GM21515 (cell line): ENCODE measurements around the gene SP110.

Experiments used
- ATAC-seq: cut with Tn5 transposase; IDR thresholded peaks from one replicate; pipeline ENCODE4 v1.9.1; 2021; ENCODE audit not compliant: unreplicated experiment

Gene SP110

DNA sequence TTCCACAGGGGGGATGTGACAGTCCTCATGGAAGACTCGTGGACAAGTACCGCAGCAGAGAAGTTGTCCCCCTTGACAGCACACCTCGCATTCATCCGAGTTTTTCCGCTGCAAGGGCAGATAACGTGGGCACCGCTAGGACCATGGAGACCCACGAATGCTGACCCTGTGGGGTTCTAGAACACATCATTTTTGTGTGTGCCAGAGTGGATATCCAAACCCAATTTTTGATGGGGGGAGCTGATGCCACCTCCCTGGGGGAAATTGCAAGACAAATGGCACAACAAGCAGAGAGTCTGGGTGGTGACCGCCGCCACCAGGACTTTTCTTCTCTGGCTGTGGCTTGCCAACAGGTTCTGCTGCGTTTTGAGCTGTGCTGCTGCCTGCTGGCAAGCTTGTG lies 46.9 kb downstream of the SP110 start:
- no peak for ATAC-seq

DNA sequence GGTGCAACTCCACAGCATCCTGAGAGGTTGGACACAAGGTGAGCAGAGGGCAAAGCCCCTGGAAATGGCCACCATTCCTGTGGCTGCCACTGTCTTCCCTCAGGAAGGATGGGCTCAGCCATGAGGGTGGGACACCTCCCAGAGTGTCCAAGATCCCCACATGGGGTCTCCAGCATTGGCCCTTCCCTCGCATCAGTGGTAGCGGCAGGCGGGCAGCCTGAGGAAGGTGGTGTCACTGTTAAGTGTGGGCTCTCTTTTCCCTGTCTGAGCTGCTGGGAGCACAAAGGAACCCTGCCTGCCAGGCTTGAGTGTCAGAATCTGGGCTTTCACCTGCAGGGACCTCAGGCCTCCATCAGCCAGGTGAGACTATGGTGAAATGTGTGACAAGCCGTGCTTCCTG lies 47.6 kb downstream of the SP110 start:
- ATAC-seq: no peak

DNA sequence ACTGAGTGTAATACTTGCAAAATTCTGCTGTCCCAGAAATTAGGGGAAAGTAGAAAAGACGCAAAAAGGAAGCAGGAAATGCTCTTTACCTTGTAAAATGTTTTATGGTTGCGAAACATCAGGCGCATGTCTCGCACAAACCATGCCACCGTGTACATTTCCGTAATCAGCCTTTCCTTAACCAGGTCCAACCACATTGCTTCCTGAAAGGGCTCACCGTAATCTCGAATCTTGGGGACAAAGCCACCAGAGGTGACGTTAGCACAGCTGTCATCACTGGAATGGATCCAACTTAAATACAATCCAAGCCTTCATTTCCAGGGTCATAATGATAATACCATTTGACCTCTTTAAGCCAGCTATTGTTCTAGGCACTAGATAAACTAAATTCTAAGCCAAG lies 49.3 kb downstream of the SP110 start:
- no peak for ATAC-seq

DNA sequence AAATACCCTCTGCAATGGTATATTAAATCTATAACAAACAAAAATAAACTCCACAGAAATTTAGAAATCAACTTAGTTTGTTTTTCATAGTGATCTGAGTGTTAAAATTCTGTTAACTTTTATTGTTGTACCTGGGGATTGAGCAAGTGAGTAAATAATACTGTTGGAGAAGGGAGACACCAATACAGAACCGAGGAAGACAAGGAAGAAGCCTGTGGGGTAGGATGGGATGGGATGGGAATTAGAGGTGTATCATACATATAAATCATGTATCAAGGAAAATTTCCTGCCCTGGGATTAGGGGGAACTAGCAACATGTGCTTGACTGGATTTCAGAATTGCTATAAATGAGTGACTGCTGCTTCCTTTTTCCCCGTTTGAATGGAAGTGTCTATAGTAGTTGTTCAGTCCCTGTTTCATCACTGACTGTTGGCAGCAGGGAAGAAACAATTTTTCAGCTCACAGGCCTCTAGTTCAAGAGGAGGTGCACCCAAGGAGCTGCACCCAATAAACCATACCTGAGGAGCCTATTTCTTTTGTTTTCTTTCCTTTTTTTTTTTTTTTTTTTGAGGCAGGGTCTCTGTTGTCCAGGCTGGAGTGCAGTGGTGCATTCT lies 53.1 kb downstream of the SP110 start:
- ATAC-seq: no peak

DNA sequence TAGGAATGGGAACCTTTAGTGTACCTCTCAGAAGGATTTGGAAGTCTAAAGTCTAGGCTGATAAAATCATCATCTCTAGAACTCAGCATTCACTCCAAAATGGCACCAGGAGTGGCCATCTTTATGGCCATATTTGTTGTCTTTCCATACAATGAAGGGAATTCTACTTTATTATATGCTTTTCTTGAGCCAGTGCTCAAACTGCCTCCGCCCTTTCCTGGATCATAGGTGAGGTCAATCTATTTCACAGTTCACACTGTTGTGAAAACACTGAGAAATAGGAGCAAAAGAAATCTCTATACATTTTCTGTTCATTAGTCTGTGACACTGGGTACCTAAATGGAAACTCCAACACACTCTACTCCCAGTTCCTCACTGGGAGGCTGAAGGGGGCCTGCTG lies 55.6 kb downstream of the SP110 start:
- ATAC-seq: no peak

DNA sequence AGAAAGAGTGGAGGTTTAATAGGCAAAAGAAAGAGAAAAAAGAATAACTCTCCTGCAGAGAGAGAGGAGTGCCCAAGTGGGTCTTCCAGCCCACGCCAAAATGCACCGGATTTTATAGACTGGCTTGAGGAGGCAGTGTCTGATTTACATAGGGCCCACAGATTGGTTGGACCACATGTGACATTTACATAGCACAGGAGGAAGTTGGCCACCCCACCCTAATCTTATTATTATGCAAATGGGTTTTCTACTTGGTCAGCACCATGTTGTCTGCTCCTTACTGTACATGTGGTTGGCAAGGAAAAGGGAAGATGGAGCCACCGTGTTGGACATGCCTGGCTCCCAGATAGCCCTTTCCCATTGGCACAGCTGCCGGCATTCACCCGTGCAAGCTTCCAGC lies 56.8 kb downstream of the SP110 start:
- no peak for ATAC-seq

DNA sequence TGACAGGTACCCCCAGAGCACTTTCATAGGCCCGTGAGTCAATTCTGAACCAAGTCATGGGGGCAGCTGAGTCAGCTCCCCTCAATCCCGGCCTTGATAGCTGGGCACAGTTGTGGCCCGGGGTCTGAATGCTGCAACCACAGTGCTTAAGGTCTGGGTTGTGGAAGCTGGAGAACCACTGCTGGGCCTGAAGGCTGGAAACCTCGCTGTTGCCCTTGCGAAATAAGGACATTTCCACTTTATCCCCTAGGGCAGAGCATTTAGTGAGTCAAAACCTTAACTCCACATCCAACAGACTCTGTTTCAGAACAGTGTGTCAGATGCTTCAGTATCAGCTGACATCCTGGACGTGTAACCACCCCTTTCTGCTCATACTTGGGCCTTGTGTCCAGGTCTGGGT lies 58.6 kb downstream of the SP110 start:
- no peak for ATAC-seq

DNA sequence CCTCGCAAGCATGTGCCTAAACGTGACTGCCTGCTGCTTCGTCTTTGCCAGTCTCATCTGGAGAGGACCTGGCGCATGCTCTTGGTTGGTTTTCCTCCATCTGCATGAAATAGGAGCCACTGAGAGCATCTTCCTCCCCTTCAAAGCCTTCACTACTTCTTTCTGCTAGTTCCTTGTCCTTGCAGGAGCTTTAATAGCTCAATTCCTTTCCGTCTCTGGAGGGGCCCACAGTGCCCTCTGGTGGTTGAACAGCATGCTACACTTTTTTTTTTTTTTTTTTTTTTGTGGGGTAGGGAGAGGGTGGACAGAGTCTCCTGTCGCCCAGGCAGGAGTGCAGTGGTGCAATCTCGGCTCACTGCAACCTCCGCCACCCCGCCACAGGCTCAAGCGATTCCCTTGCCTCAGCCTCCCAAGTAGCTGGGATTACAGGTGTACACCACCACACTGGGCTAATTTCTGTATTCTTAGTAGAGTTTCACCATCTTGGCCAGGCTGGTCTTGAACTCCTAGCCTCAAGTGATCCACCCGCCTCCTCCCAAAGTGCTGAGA lies 59.6 kb downstream of the SP110 start:
- no peak for ATAC-seq

DNA sequence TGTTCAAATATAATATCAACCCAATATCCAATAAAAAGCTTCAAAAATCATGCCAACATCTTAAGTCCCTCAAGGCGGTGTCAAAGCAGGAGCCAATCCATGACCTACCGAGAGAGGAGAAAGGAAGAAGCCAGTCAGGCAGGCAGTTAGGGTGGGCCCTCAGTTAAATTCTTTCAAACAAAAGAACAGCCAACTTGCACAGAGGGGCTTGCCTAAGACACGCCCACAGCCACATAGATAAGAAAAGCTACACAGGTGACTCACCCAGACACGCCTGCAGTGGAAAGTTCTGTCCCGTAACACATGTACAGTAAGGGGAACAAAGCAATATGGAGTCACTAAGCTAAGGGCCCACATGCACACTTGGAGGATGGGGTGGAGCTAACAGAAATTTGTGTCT lies 61.3 kb downstream of the SP110 start:
- no peak for ATAC-seq

DNA sequence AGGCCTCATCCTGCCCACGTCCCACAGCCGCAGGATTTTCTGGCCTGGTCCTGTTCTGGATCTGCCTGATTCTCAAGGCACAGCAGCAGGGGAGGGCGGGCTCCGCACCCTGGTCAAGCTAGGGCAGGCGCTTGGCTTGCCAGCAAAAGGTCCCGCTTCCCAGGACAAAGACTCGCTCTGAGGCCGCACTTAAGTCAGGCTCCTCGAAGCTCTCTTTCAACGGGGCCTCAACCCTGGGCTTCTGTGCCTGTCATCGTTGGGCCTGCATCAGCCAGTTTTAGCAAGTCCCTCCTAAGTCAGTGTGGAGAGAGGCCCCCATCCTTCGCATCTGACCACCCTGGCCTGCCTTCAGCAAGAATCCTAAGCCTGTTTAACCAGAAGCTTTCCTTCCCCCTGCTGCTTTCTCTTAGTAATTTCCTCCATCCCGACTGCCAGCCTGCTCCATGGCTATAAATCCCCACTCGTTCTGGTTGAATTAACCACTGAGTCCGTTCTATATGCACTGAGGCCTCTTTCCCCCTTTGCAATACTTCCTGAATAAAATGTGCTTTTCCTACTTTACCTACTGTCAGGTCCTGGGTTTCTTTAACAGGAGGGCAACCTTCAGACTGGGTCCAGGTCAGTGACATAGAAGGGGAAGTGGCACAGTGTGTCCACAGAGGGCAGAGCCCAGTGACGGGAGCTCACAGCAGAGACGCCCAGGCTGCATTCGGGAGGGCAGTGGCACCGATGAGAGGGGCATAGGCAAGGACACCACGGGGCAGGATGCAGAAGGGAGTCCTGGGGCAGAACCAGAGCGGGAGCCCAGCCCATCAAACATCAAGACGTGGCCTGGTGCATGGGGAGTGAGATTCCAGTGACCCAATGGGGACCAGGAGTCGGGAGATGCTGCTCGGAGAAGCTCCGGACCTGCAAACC lies 62.7 kb downstream of the SP110 start:
- ATAC-seq: no peak

DNA sequence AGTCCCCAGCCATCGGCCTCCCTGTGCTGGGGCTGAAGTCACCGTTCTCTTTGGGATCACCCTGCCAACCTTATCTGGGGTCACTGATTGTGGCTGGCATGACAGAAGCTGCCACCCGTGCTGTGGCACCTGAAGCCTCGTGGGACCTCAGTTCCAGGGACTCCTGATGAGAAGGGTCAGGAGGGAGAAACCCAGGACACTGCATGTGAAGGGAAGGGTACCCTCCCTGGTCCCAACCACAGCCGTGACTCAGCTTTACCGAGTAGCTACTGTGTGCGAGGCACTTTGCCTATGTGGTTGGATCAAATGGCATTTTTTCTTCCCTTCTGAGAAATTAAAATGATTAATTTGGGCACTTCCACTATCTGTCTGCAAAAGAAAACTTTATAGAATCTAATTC lies 64.4 kb downstream of the SP110 start:
- ATAC-seq: no peak

DNA sequence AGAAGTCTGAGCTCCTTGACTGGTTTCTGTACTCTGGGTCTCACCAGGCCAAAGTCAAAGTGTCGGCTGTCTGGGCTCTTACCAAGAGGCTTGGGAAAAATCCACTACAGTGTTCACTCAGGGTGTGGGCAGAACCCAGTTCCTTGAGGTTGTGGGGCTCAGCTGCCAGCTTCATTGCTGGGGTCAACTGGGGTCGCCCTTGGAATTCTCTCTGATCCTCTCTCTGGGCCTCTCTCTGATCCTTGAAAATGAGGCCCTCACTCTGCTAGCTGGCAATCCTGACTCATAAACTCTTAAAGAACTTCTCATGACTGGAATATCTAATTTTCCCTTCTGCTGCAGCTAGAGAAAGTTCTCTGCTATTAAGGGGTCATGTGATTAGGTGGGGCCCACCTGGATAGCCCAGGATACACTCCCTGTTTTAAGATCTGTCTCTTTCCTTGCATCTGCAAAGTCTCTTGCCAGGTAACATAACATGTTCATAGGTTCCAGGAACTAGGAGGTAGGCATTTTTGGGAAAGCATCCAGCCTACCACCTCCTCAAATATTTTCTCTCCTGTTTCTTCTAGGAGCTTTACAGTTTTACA lies 66.3 kb downstream of the SP110 start:
- no peak for ATAC-seq

DNA sequence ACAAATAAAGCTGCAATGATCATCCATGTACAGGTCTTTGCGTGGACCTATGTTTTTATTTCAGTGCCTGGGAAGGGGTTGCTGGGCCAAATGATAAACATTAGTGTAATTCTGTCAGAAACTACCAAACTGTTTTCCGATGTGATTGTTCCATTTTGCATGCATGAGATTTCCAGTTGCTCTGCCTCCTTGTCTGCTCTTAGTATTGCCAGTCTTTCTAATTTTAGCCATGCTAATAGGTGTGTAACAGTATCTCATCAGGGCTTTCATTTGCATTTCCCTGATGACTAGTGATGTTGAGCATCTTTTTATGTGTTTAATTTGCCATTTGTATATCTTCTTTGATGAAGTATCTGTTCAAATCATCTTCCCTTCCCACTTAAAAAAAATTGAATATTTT lies 67.5 kb downstream of the SP110 start:
- ATAC-seq: no peak

DNA sequence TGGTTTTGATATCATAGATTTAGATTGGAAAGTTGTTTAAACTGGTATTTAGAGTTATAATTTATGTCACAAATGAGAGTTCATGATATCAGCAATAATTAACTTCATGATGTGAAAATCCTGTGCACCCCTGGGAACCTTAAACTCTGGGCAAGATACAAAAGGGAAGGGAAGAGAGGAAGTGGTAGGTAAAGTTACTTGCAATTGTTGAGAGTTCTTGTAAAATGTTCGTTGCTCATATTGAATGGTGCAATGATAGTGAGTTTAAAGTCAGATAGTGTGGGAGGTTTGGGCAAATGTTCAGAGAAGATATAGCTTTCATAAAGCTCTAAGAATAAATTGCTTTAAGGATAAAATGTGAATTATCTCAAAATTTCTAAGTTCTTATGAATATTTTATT lies 75.4 kb downstream of the SP110 start:
- no peak for ATAC-seq

DNA sequence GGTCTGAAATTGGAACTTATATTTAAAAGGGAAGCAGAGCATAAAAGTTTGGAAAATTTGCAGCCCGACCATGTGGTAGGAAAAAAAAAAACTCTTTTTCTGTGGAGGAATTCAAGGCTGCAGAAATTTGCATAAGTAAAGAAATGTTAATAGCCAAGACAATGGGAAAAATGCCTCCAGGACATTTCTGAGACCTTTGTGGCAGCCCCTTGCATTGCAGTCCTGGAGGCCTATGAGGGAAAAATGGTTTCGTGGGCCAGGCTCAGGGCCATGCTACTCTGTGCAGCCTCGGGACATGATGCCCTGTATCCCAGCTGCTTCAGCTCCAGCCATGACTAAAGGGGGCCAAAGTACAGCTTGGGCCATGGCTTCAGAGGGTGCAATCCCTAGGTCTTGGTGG lies 79.1 kb downstream of the SP110 start:
- ATAC-seq: no peak

DNA sequence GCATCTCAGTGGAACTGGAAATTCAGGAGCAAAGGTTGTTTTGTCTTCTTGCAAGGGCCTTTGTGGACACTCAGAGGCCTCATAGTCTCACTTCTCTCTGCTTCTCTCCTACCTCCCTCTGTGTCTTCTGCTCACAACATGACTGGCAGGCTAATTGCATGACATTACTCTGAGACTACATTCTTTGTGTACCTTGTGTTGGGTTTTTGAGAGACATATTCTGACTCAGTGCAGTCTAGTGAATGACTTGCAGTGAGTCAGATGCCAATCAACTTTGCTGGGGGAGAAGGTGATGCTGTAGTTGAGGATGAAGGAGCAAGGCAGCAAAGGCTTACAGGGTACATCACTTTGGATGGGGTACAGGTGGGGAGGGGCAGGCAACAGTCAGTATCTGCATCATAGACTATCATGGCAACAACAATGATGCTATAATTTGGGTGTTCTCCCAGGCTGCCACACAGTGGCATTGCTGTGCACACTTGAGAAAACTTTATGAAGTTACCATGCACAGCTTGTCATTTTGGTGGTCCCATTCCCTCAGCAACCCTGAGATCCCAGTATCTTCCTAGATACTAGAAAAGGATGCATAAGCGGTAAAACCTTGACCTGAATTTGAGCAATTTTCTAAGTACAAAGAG lies 81.8 kb downstream of the SP110 start:
- no peak for ATAC-seq

DNA sequence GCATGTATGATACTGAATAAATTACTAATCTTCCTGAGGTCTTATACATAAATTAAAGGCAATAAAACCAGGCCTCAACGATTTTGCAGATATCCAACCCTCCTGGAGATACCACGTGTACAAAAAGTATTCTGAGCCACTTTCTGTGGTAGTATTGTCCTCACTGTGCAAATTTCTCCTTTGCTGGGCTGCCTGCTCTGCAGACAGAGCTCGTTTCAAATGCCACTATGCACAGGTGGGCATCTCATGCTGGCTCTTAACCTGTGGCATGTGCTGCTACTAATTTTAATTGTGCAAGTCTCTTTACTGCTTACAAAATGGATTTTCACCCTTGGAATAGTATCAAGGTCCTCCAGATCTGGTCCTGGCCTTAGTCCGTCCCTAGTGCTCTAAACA lies 84.7 kb downstream of the SP110 start:
- ATAC-seq: no peak

DNA sequence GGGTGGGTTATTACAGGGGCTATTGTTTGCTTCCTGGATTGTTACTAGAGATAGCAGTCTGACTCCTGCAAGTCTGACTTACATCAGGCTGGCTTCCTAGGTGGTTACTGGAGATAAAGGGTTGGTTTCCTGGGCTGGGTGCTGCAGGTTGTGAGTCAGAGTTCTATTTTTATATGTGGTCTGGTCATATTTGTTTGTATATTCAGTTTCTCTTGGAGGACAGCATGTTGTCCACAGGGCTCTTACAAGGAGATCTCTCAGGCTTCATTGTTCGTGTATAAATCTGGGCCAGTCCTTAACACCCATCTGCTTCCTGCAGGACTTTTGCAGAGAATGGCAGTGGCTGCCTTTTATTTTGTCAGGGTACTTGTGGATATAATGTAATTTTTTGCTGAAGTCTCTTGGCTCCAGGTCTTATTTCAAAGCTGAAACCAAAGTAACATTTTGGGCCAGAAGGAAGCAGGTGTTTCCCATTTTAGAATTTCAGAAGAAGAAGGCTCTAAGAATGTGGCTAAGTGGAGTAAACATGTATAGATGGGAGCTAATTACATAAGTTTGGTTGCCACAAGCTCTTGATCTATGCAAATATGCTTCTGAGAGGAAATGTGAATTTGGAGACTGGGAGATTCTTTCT lies 85.2 kb downstream of the SP110 start:
- no peak for ATAC-seq

DNA sequence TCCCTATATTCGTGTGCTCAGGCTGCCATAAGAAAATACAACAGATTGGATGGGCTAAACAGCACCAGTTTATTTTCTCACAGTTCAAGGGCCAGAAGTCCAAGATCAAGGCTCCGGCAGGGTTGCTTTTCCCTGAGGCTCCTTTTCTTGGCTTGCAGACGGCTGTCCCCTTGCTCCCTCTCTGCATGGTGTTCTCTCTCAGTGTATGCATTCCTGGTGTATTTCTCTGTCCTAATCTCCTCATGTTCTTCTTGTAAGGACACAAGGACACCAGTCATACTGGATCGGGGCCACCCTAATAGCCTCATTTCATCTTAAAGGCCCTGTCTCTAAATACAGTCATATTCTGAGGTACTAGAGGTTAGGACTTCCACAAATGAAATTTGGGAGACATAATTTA lies 88.4 kb downstream of the SP110 start:
- ATAC-seq: no peak

DNA sequence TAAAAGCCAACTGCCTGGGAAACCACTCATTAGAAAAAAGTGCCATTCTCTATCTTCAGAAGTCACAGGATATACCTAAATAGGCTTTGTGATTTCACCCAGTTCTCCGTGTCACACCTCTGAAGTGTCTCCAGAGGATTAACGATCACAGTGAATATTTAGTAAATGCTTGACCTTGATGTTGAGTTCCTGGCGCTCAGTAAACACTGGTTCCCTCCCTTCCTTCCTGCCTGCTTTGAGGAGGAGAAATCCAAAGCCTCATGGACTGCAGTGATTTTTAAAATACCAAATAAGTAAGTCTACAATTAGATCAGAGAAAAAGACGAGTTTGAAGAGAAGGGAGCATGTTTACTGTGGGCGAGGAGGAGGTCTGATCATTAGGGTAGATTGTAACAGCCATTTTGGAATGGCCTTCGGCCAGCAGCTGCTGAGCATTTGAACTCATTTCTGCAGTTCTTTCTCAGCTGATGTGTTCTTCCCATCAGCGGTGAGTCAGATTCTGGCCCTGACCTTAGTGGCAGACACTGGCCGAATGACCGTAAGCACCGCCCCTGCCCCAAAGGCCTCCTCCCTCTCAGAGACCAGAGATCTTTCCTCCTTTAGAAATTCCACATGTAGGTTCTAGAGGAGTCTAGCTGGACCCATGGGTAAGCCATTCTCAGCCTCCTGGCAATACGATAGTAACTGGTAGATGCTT lies 89.0 kb downstream of the SP110 start:
- ATAC-seq: no peak

DNA sequence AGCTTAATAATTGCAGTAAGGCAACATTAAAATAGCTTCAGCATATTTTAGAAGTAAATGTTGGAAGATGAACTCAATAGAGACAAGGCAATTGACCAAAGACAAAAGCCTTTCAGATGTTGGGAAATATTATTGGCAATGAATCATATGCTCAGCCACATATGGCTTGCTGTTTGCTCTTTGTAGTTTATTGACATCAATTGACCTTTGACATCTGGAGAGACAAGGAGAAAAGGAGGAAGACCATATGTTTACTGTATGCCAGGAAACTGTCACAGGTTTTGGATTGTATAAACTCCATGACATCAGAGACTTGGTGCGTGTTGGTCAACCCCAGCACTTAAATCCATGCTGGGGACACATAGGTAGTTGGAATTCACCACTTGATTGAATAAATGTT lies 90.4 kb downstream of the SP110 start:
- no peak for ATAC-seq
